GM23248 (cell line): ENCODE results near the gene PFDN6. TPM values are rescaled to one million over a fixed set of nuclear protein-coding genes. Genes with fewer than 3 reads are reported as not detected.

Experiments
- DNase-seq: peaks from one replicate; pipeline ENCODE4 v3.0.0-alpha.2; 2015
- H2AFZ ChIP-seq: fragments of 200-600 bp; sonication (generic); 2 replicates; pipeline ENCODE4 v1.6.1; 2016; ENCODE audit warnings: antibody characterized with exemption
- H3F3A ChIP-seq: fragments of 200-600 bp; sonication (generic); 2 replicates; pipeline ENCODE4 v1.6.1; 2016; ENCODE audit warnings: mild to moderate bottlenecking, antibody characterized with exemption, mixed run types; ENCODE audit not compliant: insufficient read depth
- H3K27ac ChIP-seq: fragments of 200-600 bp; sonication (generic); 2 replicates; pipeline ENCODE4 v1.5.1; 2016; ENCODE audit warnings: mild to moderate bottlenecking
- H3K27me3 ChIP-seq: fragments of 200-600 bp; sonication (generic); replicated peaks from 2 replicates; pipeline ENCODE4 v1.6.1; 2016; ENCODE audit warnings: mild to moderate bottlenecking; ENCODE audit not compliant: insufficient read depth
- H3K36me3 ChIP-seq: fragments of 200-600 bp; sonication (generic); 2 replicates; pipeline ENCODE4 v1.6.1; 2016; ENCODE audit warnings: low read depth, mild to moderate bottlenecking
- H3K4me1 ChIP-seq: fragments of 200-600 bp; sonication (generic); 2 replicates; pipeline ENCODE4 v1.6.1; 2016; ENCODE audit warnings: mild to moderate bottlenecking; ENCODE audit not compliant: insufficient read depth
- H3K4me2 ChIP-seq: fragments of 200-600 bp; sonication (generic); one replicate; pipeline ENCODE4 v1.6.1; 2016; ENCODE audit warnings: mild to moderate bottlenecking; ENCODE audit not compliant: unreplicated experiment
- H3K4me3 ChIP-seq: fragments of 200-600 bp; sonication (generic); 2 replicates; pipeline ENCODE4 v1.5.1; 2016; ENCODE audit warnings: mild to moderate bottlenecking
- H3K79me2 ChIP-seq: fragments of 200-600 bp; sonication (generic); 2 replicates; pipeline ENCODE4 v1.6.1; 2016; ENCODE audit warnings: mild to moderate bottlenecking; ENCODE audit not compliant: insufficient read depth
- H3K9ac ChIP-seq: fragments of 200-600 bp; sonication (generic); 2 replicates; pipeline ENCODE4 v1.6.1; 2016; ENCODE audit warnings: mild to moderate bottlenecking
- H3K9me2 ChIP-seq: fragments of 200-600 bp; sonication (generic); 2 replicates; pipeline ENCODE4 v1.6.1; 2016; ENCODE audit warnings: mixed run types, mild to moderate bottlenecking, moderate library complexity; ENCODE audit not compliant: insufficient read depth
- H3K9me3 ChIP-seq: fragments of 200-600 bp; sonication (generic); one replicate; pipeline ENCODE4 v1.6.1; 2017; ENCODE audit warnings: low read depth
- H4K20me1 ChIP-seq: fragments of 200-600 bp; sonication (generic); 2 replicates; pipeline ENCODE4 v1.6.0; 2016; ENCODE audit not compliant: insufficient read depth
- EZH2 ChIP-seq: fragments of 200-600 bp; sonication (generic); IDR thresholded peaks from 2 replicates; pipeline ENCODE4 v1.6.1; 2018; ENCODE audit warnings: antibody characterized with exemption, mild to moderate bottlenecking; ENCODE audit not compliant: insufficient read depth, poor library complexity, severe bottlenecking
- EZH2phosphoT487 ChIP-seq: fragments of 200-600 bp; sonication (generic); IDR thresholded peaks from 2 replicates; pipeline ENCODE4 v1.6.1; 2018; ENCODE audit warnings: antibody characterized with exemption, moderate library complexity, mild to moderate bottlenecking, low read depth; ENCODE audit not compliant: insufficient read depth
- WGBS, 2 experiments: methylation state at CpG; one replicate each; pipeline ENCODE4 v1.1.6; 2015 to 2017; ENCODE audit warnings: low lambda C conversion rate in 2 of 2, low coverage in 1 of 2; ENCODE audit errors: missing lambda C conversion rate in 2 of 2; 5-methylcytosine and 5-hydroxymethylcytosine counted together
- in situ Hi-C: fragments of 300-500 bp; cut with MboI; formaldehyde crosslinking; loops from 2 replicates; pipeline ENCODE4 v1.15.0; 2020
- microRNA-seq: library from miRNA; unstranded; fragments of <30 nt; microRNA quantifications from one replicate; pipeline ENCODE4, GENCODE V29; 2016; ENCODE audit warnings: borderline number of aligned reads
- polyA plus RNA-seq: library from polyadenylated mRNA; unstranded; fragments of >200 nt; fragmentation: Nextera tagmentation; extraction: Ambion mirVana; gene quantifications from 2 replicates; pipeline ENCODE4 v1.2.1, GENCODE V29; 2016
- total RNA-seq: library from RNA; depleted of rRNA; stranded (reverse); fragments of >200 nt; shearing (Covaris generic); gene quantifications from 2 replicates; pipeline ENCODE4 v1.2.3, GENCODE V29; 2014; rRNA removed

Gene PFDN6
- total and polyA plus RNA-seq, 2 experiments from 2014 or later = 7.9 to 31.9 TPM

DNA sequence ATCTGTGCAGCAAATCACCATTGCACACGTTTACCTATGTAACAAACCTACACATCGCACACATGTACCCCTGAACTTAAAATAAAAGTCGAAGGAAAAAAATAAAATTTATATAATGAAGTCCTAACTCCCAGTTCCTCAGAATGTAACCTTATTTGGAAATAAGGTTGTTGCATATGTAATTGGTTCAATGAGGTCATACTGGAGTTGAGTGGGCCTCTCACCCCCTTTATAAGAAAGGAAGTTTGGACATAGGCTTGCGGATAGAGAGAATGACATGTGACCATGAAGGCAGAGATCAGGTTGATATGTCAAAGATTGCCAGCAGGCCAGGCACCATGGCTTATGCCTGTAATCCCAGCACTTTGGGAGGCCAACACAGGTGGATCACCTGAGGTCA lies 44.3 kb downstream of the PFDN6 start:
- Histone ChIP-seq H3K27me3 (no peaks in the 10 kb centered on the region), H4K20me1 (no peaks in the 10 kb centered on the region), H3F3A (no peaks in the 10 kb centered on the region), H3K36me3 (no peaks in the 10 kb centered on the region), H3K9me2 (no peaks in the 10 kb centered on the region), H3K27ac (no peak overlapping the region), H3K9ac (no peak overlapping the region), H3K4me2 (no peak overlapping the region), H2AFZ (no peak overlapping the region), H3K79me2 (no peaks in the 10 kb centered on the region), H3K4me1 (no peaks in the 10 kb centered on the region), H3K9me3 (no peaks in the 10 kb centered on the region), H3K4me3 (no peak overlapping the region)
- DNase-seq = no peak
- WGBS, 2 experiments = 91 to 93% methylated on average over 4 of the region's 4 CpGs
- no peak for TF ChIP-seq EZH2
- TF ChIP-seq EZH2phosphoT487 = no peak
- in situ Hi-C loops = no loop called here

DNA sequence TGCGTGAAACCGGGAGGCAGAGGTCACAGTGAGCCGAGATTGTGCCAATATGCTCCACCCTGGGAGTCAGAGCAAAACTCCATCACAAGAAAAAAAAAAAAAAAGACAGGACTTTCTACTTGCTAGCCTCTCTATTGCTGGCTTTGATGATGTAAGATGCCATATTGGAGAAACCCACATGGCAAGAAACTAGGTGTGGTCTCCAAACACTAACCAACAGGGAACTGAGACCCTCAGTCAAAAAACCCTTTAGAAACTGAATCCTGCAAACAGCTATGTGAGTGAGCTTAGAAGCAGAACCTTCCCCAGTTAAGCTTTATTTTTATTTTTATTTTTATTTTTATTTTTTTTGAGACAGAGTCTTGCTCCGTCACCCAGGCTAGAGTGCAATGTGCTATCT lies 46.5 kb downstream of the PFDN6 start:
- Histone ChIP-seq H3K9ac (no peak overlapping the region), H3K79me2 (no peaks in the 10 kb centered on the region), H3K9me3 (no peaks in the 10 kb centered on the region), H4K20me1 (no peaks in the 10 kb centered on the region), H2AFZ (no peak overlapping the region), H3K27me3 (no peaks in the 10 kb centered on the region), H3K36me3 (no peaks in the 10 kb centered on the region), H3K4me2 (no peak overlapping the region), H3K9me2 (no peaks in the 10 kb centered on the region), H3K4me3 (no peak overlapping the region), H3F3A (no peaks in the 10 kb centered on the region), H3K4me1 (no peaks in the 10 kb centered on the region), H3K27ac (no peak overlapping the region)
- in situ Hi-C loops = no loop called here
- TF ChIP-seq EZH2 (no peak), EZH2phosphoT487 (no peak)
- WGBS, 2 experiments = 26 to 27% methylated on average over 4 of the region's 4 CpGs
- no peak for DNase-seq

DNA sequence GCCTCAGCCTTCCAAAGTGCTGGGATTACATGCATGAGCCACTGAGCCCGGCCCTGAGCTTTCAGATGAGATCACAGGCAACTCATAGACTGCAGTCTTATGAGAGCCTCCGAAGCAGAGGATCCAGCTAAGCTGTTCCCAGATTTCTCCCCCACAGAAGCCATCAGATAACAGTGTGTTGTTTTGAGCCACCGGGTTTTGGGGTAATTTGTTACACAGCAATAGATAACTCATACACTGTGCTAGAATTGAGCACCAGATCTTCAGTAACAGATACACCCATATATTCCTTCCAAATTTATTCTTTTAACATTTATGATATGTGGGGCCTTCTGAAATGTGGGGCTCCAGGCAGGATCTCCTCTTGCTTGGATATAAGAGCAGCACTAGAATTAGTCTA lies 47.1 kb downstream of the PFDN6 start:
- no peak overlapping the region for H3K9ac ChIP-seq
- no peak overlapping the region for H2AFZ ChIP-seq
- no peaks in the 10 kb centered on the region for H3K4me1 ChIP-seq
- no peaks in the 10 kb centered on the region for H3K79me2 ChIP-seq
- 58 to 63% methylated on average over 3 of the region's 3 CpGs for WGBS, 2 experiments
- H3K27me3 ChIP-seq = no peaks in the 10 kb centered on the region
- TF ChIP-seq EZH2phosphoT487 (no peak), EZH2 (no peak)
- H3K4me3 ChIP-seq = no peak overlapping the region
- no peak for DNase-seq
- H3K9me2 ChIP-seq = no peaks in the 10 kb centered on the region
- H4K20me1 ChIP-seq = no peaks in the 10 kb centered on the region
- no peak overlapping the region for H3K27ac ChIP-seq
- no peaks in the 10 kb centered on the region for H3K9me3 ChIP-seq
- H3K4me2 ChIP-seq = no peak overlapping the region
- in situ Hi-C loops = no loop called here
- no peaks in the 10 kb centered on the region for H3K36me3 ChIP-seq
- H3F3A ChIP-seq = no peaks in the 10 kb centered on the region

DNA sequence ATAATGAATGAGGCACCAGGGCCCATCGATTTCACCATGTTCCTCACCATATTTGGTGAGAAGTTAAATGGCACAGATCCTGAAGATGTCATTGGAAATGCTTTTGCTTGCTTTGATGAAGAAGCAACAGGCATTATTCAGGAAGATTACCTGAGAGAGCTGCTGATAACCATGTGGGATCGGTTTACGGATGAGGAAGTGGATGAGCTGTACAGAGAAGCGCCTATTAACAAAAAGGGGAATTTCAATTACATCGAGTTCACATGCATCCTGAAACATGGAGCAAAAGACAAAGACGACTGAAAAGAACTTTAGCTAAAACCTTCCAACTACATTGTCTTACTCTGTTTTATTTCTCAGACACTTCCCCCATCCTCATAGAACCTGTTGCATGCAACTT lies 49.8 kb downstream of the PFDN6 start:
- no peaks in the 10 kb centered on the region for H3F3A ChIP-seq
- no peaks in the 10 kb centered on the region for H3K27me3 ChIP-seq
- H3K27ac ChIP-seq = no peak overlapping the region
- no peak overlapping the region for H3K4me3 ChIP-seq
- H3K4me2 ChIP-seq = no peak overlapping the region
- in situ Hi-C loops = no loop called here
- no peaks in the 10 kb centered on the region for H3K9me3 ChIP-seq
- no peaks in the 10 kb centered on the region for H3K36me3 ChIP-seq
- no peak for DNase-seq
- H3K9me2 ChIP-seq = no peaks in the 10 kb centered on the region
- H4K20me1 ChIP-seq = no peaks in the 10 kb centered on the region
- H3K4me1 ChIP-seq = no peaks in the 10 kb centered on the region
- 63 to 71% methylated on average over 6 of the region's 6 CpGs for WGBS, 2 experiments
- H3K9ac ChIP-seq = no peak overlapping the region
- TF ChIP-seq EZH2 = no peak
- no peak for TF ChIP-seq EZH2phosphoT487
- no peak overlapping the region for H2AFZ ChIP-seq
- H3K79me2 ChIP-seq = no peaks in the 10 kb centered on the region

Small RNA genes lying within 50 kb of the gene (microRNA-seq; reads per million reads assigned to microRNA genes)
- gene MIR6834 (not detected), gene MIR6873 (not detected)

Other genes starting within 250 kb of the PFDN6 start
- 0.89 and 2.5 TPM in 2 replicates for gene HLA-DPA1, start 216.0 kb upstream of the PFDN6 start, total RNA-seq
- gene HLA-DPA1, start 216.0 kb upstream of the PFDN6 start, polyA plus RNA-seq = 4.2 and 4.9 TPM in 2 replicates
- gene HLA-DPB1, start 213.6 kb upstream of the PFDN6 start, total RNA-seq = 12.5 and 14.9 TPM in 2 replicates
- gene HLA-DPB1, start 213.6 kb upstream of the PFDN6 start, polyA plus RNA-seq = 17.8 and 18.9 TPM in 2 replicates
- 0.25 and 0.32 TPM in 2 replicates for gene COL11A2, start 97.1 kb upstream of the PFDN6 start, total RNA-seq
- 0.05 and 0.31 TPM in 2 replicates for gene COL11A2, start 97.1 kb upstream of the PFDN6 start, polyA plus RNA-seq
- gene RXRB, start 88.9 kb upstream of the PFDN6 start, total RNA-seq = 27.7 and 28.8 TPM in 2 replicates
- gene RXRB, start 88.9 kb upstream of the PFDN6 start, polyA plus RNA-seq = 28.1 and 28.9 TPM in 2 replicates
- 126 and 147 TPM in 2 replicates for gene SLC39A7, start 88.7 kb upstream of the PFDN6 start, total RNA-seq
- gene SLC39A7, start 88.7 kb upstream of the PFDN6 start, polyA plus RNA-seq = 24.7 and 26.9 TPM in 2 replicates
- 1.8 and 3.7 TPM in 2 replicates for gene HSD17B8, start 84.9 kb upstream of the PFDN6 start, total RNA-seq
- gene HSD17B8, start 84.9 kb upstream of the PFDN6 start, polyA plus RNA-seq = 5.3 and 5.6 TPM in 2 replicates
- 35.8 and 37.6 TPM in 2 replicates for gene RING1, start 81.1 kb upstream of the PFDN6 start, total RNA-seq
- gene RING1, start 81.1 kb upstream of the PFDN6 start, polyA plus RNA-seq = 11.3 and 12.7 TPM in 2 replicates
- 32.3 and 38.8 TPM in 2 replicates for gene VPS52, start 17.7 kb upstream of the PFDN6 start, total RNA-seq
- 33.9 and 35.3 TPM in 2 replicates for gene VPS52, start 17.7 kb upstream of the PFDN6 start, polyA plus RNA-seq
- gene RPS18, start 17.5 kb upstream of the PFDN6 start, total RNA-seq = 2,521 and 3,021 TPM in 2 replicates
- 1,848 and 1,924 TPM in 2 replicates for gene RPS18, start 17.5 kb upstream of the PFDN6 start, polyA plus RNA-seq
- 2.6 and 2.7 TPM in 2 replicates for gene B3GALT4, start 12.5 kb upstream of the PFDN6 start, total RNA-seq
- gene B3GALT4, start 12.5 kb upstream of the PFDN6 start, polyA plus RNA-seq = 2.4 and 2.7 TPM in 2 replicates
- 64.4 and 81.9 TPM in 2 replicates for gene WDR46, start 362 bp upstream of the PFDN6 start, total RNA-seq
- gene WDR46, start 362 bp upstream of the PFDN6 start, polyA plus RNA-seq = 79.4 and 90.9 TPM in 2 replicates
- 18.5 and 21.1 TPM in 2 replicates for gene RGL2, start 9.3 kb downstream of the PFDN6 start, total RNA-seq
- 22.4 and 23.3 TPM in 2 replicates for gene RGL2, start 9.3 kb downstream of the PFDN6 start, polyA plus RNA-seq
- gene TAPBP, start 24.5 kb downstream of the PFDN6 start, total RNA-seq = 62.3 and 68.7 TPM in 2 replicates
- gene TAPBP, start 24.5 kb downstream of the PFDN6 start, polyA plus RNA-seq = 75.8 and 78.4 TPM in 2 replicates
- 15.3 and 18.3 TPM in 2 replicates for gene ZBTB22, start 28.1 kb downstream of the PFDN6 start, total RNA-seq
- 9.8 and 11.2 TPM in 2 replicates for gene ZBTB22, start 28.1 kb downstream of the PFDN6 start, polyA plus RNA-seq
- 24.8 and 27.8 TPM in 2 replicates for gene DAXX, start 33.4 kb downstream of the PFDN6 start, total RNA-seq
- 42.2 and 49.3 TPM in 2 replicates for gene DAXX, start 33.4 kb downstream of the PFDN6 start, polyA plus RNA-seq
- gene KIFC1, start 102.2 kb downstream of the PFDN6 start, total RNA-seq = 14.4 and 14.5 TPM in 2 replicates
- 3.9 and 4.0 TPM in 2 replicates for gene KIFC1, start 102.2 kb downstream of the PFDN6 start, polyA plus RNA-seq
- gene PHF1, start 121.4 kb downstream of the PFDN6 start, total RNA-seq = 39.8 and 44.9 TPM in 2 replicates
- gene PHF1, start 121.4 kb downstream of the PFDN6 start, polyA plus RNA-seq = 24.5 TPM in 2 replicates
- gene CUTA, start 128.5 kb downstream of the PFDN6 start, total RNA-seq = 197 and 204 TPM in 2 replicates
- gene CUTA, start 128.5 kb downstream of the PFDN6 start, polyA plus RNA-seq = 397 and 404 TPM in 2 replicates
- gene SYNGAP1, start 130.5 kb downstream of the PFDN6 start, total RNA-seq = 2.8 and 3.7 TPM in 2 replicates
- gene SYNGAP1, start 130.5 kb downstream of the PFDN6 start, polyA plus RNA-seq = 0.42 and 0.65 TPM in 2 replicates
- 2.0 and 3.5 TPM in 2 replicates for gene ZBTB9, start 165.0 kb downstream of the PFDN6 start, total RNA-seq
- 7.0 and 7.3 TPM in 2 replicates for gene ZBTB9, start 165.0 kb downstream of the PFDN6 start, polyA plus RNA-seq